Cerebellar nuclear complex (tissue), 1 donor: ENCODE measurements around the gene VARS2.

Experiments
- DNase-seq, 2 experiments: peaks; one replicate each; lab custom pipeline; 2025; lab: John Stamatoyannopoulos, UW

The VARS2 gene

GRCh38 chr6:30884521-30885480 lies 29.2 kb upstream of the VARS2 start:
- peak in 1 of 2 experiments; percentile 9 for DNase-seq

- peak in 1 of 2 experiments; percentile 3 for DNase-seq
Measured at GRCh38 chr6:30885481-30885998, 28.5 kb upstream of the VARS2 start.

- peak in 1 of 2 experiments; percentile 9 for DNase-seq
Measured at GRCh38 chr6:30885999-30886896, 27.8 kb upstream of the VARS2 start.

GRCh38 chr6:30886897-30887255 lies 27.2 kb upstream of the VARS2 start:
- no peak for DNase-seq

- DNase-seq = no peak
Measured at GRCh38 chr6:30887901-30888815, 25.9 kb upstream of the VARS2 start.

- DNase-seq = no peak
Measured at GRCh38 chr6:30888816-30889495, 25.1 kb upstream of the VARS2 start.

GRCh38 chr6:30889496-30889885 lies 24.5 kb upstream of the VARS2 start:
- no peak for DNase-seq

- DNase-seq = no peak
Measured at GRCh38 chr6:30889921-30890645, 24.0 kb upstream of the VARS2 start.

- no peak for DNase-seq
Measured at GRCh38 chr6:30890646-30891449, 23.2 kb upstream of the VARS2 start.

GRCh38 chr6:30891450-30891723 lies 22.7 kb upstream of the VARS2 start:
- no peak for DNase-seq

GRCh38 chr6:30891816-30892538 lies 22.1 kb upstream of the VARS2 start:
- DNase-seq = no peak

- no peak for DNase-seq
Measured at GRCh38 chr6:30893001-30893591, 20.9 kb upstream of the VARS2 start.

GRCh38 chr6:30893666-30894065 lies 20.4 kb upstream of the VARS2 start:
- no peak for DNase-seq

GRCh38 chr6:30894381-30894780 lies 19.7 kb upstream of the VARS2 start:
- no peak for DNase-seq

- DNase-seq = no peak
Measured at GRCh38 chr6:30894935-30895334, 19.1 kb upstream of the VARS2 start.

- DNase-seq = no peak
Measured at GRCh38 chr6:30895343-30895742, 18.7 kb upstream of the VARS2 start.

- no peak for DNase-seq
Measured at GRCh38 chr6:30896541-30896940, 17.5 kb upstream of the VARS2 start.

GRCh38 chr6:30897882-30898281 lies 16.2 kb upstream of the VARS2 start:
- no peak for DNase-seq
